Measurements from ENCODE around the gene LOXL1. TPM values are rescaled to one million over a fixed set of nuclear protein-coding genes. Genes with fewer than 3 reads are reported as not detected.
A peak's percentile ranks its signal among the peaks of the same experiment; 100 is the strongest.
"Not testable (repeated sequence)": the region's sequence is repeated elsewhere in the genome, so short reads cannot be mapped to it uniquely, and the experiment has no call there.

The LOXL1 gene
- total RNA-seq, 2 experiments from 2014 or later = 1.8 to 8.6 TPM

DNA sequence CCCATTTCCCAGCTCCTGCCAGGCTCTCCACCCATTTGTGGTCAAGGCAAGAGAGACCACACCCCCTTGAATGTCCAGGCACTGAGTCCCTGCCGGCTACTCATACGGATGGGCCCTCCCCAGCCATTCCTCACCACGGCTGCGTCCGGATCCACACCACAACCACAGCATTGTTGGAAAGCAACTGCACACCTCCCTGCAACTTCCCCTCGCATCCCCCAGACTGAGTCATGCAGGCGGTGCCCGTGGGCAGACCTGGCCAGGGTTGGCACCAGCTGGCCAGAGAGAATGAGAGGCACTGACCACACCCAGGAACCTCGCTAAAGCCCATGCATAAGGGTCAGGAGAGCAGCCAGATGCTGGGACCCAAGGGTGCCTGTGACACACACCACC lies 30.5 kb downstream of the LOXL1 start:
- no peak overlapping the region for H3K4me3 Mint-ChIP-seq
- ATAC-seq (no peak), DNase-seq (no peak)
- peaks cover 39% of the 10 kb centered on the region for H3K4me1 Mint-ChIP-seq
- H3K27ac Mint-ChIP-seq = no peak overlapping the region
- no peaks in the 10 kb centered on the region for H3K9me3 Mint-ChIP-seq (ENCODE audit: low read depth)
- no peaks in the 10 kb centered on the region for H3K36me3 Mint-ChIP-seq
- CTCF ChIA-PET = interaction anchor here (1.0 to 6.0 kb wide), 4 partner anchors 15 to 59 kb away, joined by 3 to 61 read pairs (median 4); partner anchors contain the start of gene PML
- H3K27me3 Mint-ChIP-seq = peaks cover 3% of the 10 kb centered on the region

GRCh38 chr15:73957276-73957675 lies 31.0 kb downstream of the LOXL1 start:
- no peak overlapping the region for H3K27ac Mint-ChIP-seq
- CTCF ChIA-PET = interaction anchor here (1.5 to 6.0 kb wide), 3 partner anchors 14 to 37 kb away, joined by 3 to 61 read pairs (median 29); partner anchors contain the start of genes LOXL1 and PML
- no peak for DNase-seq
- H3K9me3 Mint-ChIP-seq (ENCODE audit: low read depth) = no peaks in the 10 kb centered on the region
- H3K36me3 Mint-ChIP-seq = no peaks in the 10 kb centered on the region
- H3K4me1 Mint-ChIP-seq = peaks cover 35% of the 10 kb centered on the region
- no peak overlapping the region for H3K4me3 Mint-ChIP-seq
- peaks cover 3% of the 10 kb centered on the region for H3K27me3 Mint-ChIP-seq
- ATAC-seq = no peak

DNA sequence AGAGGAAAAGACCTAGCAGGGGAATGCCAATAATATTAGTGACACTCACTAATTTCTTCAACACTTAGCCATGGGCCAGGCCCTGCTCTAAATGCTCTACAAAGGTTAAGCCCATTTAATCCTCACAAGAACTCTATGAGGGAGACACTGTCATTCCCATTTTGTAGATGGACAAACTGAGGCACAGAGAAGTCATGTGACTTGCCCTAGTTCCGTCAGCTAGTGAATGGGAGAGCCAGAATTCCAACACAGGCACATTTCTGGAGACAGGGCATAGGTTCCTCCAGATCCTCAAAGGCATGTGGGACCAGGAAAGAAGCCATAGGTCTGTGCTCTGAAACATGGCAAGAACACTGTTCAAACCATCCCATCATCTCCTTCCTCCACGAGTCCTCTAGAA lies 31.5 kb downstream of the LOXL1 start:
- H3K27me3 Mint-ChIP-seq = peaks cover 6% of the 10 kb centered on the region
- no peak overlapping the region for H3K27ac Mint-ChIP-seq
- CTCF ChIA-PET = interaction anchor here (1.5 to 6.0 kb wide), 5 partner anchors 8 to 36 kb away, joined by 3 to 61 read pairs (median 21); partner anchors contain the start of genes LOXL1 and PML
- ATAC-seq = no peak
- no peak for DNase-seq
- peaks cover 31% of the 10 kb centered on the region for H3K4me1 Mint-ChIP-seq
- no peaks in the 10 kb centered on the region for H3K36me3 Mint-ChIP-seq
- H3K4me3 Mint-ChIP-seq = no peak overlapping the region
- no peaks in the 10 kb centered on the region for H3K9me3 Mint-ChIP-seq (ENCODE audit: low read depth)

DNA sequence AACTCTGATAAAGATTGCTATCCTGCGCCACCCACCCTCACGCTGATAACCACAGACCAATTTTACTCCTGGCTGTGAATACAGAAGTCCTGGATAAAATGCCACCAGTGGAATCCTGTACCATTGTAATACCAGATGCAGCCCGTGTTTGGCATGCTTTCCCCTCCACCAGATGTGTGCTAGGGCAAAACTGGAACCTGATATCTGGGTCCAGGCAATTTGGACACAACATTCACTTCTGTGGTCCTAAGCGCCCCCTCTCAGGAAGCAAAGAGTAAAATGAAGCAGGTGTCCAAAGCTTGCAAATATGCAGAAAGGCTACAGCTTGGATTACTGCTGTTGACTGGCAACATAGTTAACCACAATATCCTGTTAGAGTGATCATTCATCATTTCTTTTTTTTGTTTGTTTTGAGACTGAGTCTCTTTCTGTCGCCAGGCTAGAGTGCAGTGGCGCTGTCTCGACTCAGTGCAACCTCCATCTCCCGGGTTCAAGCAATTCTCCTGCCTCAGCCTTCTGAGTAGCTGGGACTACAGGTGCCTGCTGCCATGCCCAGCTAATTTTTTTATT lies 32.8 kb downstream of the LOXL1 start:
- peak; percentile 67 for DNase-seq
- peak; percentile 97 for ATAC-seq
- H3K9me3 Mint-ChIP-seq (ENCODE audit: low read depth) = no peaks in the 10 kb centered on the region
- H3K4me3 Mint-ChIP-seq = peak overlapping the region; percentile 8
- H3K4me1 Mint-ChIP-seq = peaks cover 31% of the 10 kb centered on the region
- peaks cover 10% of the 10 kb centered on the region for H3K27me3 Mint-ChIP-seq
- H3K27ac Mint-ChIP-seq = peak overlapping the region; percentile 78
- CTCF ChIA-PET = interaction anchor here (0.7 to 6.0 kb wide), 16 partner anchors 8 to 323 kb away, joined by 3 to 61 read pairs (median 3); partner anchors contain the start of gene LOXL1
- H3K36me3 Mint-ChIP-seq = no peaks in the 10 kb centered on the region

GRCh38 chr15:73959801-73960200 lies 33.5 kb downstream of the LOXL1 start:
- no peaks in the 10 kb centered on the region for H3K9me3 Mint-ChIP-seq (ENCODE audit: low read depth)
- DNase-seq (no peak), ATAC-seq (no peak)
- H3K27ac Mint-ChIP-seq = peak overlapping the region; percentile 78
- CTCF ChIA-PET = interaction anchor here (0.7 to 6.0 kb wide), 13 partner anchors 9 to 92 kb away, joined by 3 to 61 read pairs (median 5); partner anchors contain the start of genes LOXL1 and TBC1D21
- peak overlapping the region; percentile 8 for H3K4me3 Mint-ChIP-seq
- peaks cover 34% of the 10 kb centered on the region for H3K4me1 Mint-ChIP-seq
- no peaks in the 10 kb centered on the region for H3K36me3 Mint-ChIP-seq
- peaks cover 10% of the 10 kb centered on the region for H3K27me3 Mint-ChIP-seq

GRCh38 chr15:73960472-73961070 lies 34.3 kb downstream of the LOXL1 start:
- CTCF ChIA-PET = interaction anchor here (1.0 to 6.0 kb wide), 7 partner anchors 9 to 87 kb away, joined by 3 to 61 read pairs (median 18); partner anchors contain the start of genes LOXL1 and TBC1D21
- H3K9me3 Mint-ChIP-seq (ENCODE audit: low read depth); ATAC-seq; H3K36me3 Mint-ChIP-seq; DNase-seq; H3K4me3 Mint-ChIP-seq: not testable (repeated sequence)
- H3K4me1 Mint-ChIP-seq = peaks cover 41% of the 10 kb centered on the region
- peak overlapping the region; percentile 59 for H3K27ac Mint-ChIP-seq
- H3K27me3 Mint-ChIP-seq = peaks cover 10% of the 10 kb centered on the region

DNA sequence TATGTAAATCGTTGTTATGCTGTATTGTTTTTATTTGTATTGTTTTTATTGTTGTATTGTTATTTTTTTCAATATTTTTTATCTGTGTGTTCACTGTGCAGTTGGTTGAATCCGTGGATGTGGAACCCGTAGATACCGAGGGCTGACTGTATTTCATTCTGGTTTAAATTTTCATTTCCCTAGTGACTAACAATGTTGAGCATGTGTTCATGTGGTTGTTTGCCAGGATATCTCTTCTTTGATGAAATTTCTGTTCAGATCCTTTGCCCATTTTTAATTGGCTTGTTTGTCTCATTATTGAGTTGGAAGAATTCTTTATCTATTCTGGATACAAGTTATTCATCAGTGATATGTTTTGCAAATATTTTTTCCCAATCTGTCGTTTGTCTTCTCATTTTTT lies 36.2 kb downstream of the LOXL1 start:
- DNase-seq (no peak), ATAC-seq (no peak)
- Mint-ChIP-seq H3K4me3 (no peak overlapping the region), H3K4me1 (peaks cover 49% of the 10 kb centered on the region), H3K27me3 (peaks cover 10% of the 10 kb centered on the region), H3K36me3 (no peaks in the 10 kb centered on the region), H3K9me3 (ENCODE audit: low read depth) (no peaks in the 10 kb centered on the region), H3K27ac (no peak overlapping the region)
- CTCF ChIA-PET = interaction anchor here (5.1 to 11.0 kb wide), 2 partner anchors 11 to 34 kb away, joined by 39 to 175 read pairs; no protein-coding TSS in a partner anchor

DNA sequence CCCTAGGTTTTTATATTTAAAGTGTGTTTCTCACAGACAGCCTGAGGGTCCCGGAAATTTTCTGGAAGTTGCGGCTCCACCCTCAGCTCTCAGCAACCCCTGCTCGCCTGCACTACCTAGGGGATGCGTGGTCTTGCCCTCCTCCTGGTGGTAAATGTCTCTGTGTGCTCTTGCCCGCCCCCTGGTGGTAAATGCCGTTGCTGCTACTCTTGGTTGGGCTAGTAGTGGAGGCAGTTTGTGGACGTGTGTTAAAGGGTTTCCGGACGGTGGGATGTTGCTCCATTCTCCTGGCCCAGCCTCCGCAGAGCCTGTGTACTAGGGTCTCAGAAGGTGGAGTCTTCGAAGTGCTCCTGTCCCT lies 38.5 kb downstream of the LOXL1 start:
- no peaks in the 10 kb centered on the region for H3K9me3 Mint-ChIP-seq (ENCODE audit: low read depth)
- peak overlapping the region; percentile 65 for H3K4me3 Mint-ChIP-seq
- H3K4me1 Mint-ChIP-seq = peaks cover 39% of the 10 kb centered on the region
- peaks cover 7% of the 10 kb centered on the region for H3K27me3 Mint-ChIP-seq
- no peaks in the 10 kb centered on the region for H3K36me3 Mint-ChIP-seq
- peak overlapping the region; percentile 81 for H3K27ac Mint-ChIP-seq
- ATAC-seq (peak; percentile 94), DNase-seq (peak; percentile 92)
- CTCF ChIA-PET = interaction anchor here (0.7 to 12.5 kb wide), 22 partner anchors 9 to 1079 kb away, joined by 3 to 175 read pairs (median 5); partner anchors contain the start of genes PML, STOML1 and TBC1D21

GRCh38 chr15:73965094-73965757 lies 39.0 kb downstream of the LOXL1 start:
- Mint-ChIP-seq H3K4me3 (peak overlapping the region; percentile 65), H3K9me3 (ENCODE audit: low read depth) (no peaks in the 10 kb centered on the region), H3K4me1 (peaks cover 38% of the 10 kb centered on the region), H3K27me3 (peaks cover 7% of the 10 kb centered on the region), H3K36me3 (no peaks in the 10 kb centered on the region), H3K27ac (peak overlapping the region; percentile 81)
- ATAC-seq (peak; percentile 66), DNase-seq (no peak)
- CTCF ChIA-PET = interaction anchor here (0.6 to 12.5 kb wide), 20 partner anchors 8 to 1078 kb away, joined by 3 to 175 read pairs (median 6); partner anchors contain the start of genes PML, STOML1 and TBC1D21

DNA sequence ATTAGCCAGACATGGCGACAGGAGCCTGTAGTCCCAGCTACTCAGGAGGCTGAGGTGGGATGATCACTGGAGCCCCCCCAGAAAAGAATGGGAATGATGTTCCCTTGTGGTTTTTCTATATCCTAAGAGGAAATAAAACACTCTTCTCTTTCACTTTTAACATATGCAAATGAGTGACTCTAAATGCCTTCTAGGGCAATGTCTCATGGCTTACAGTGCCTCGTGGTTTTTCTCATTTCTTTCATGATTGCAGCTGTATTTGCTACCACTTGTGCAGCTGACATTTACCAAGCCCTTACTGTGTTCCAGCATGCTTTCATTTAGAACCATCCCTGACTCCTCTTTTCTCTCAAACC lies 39.5 kb downstream of the LOXL1 start:
- H3K4me3 Mint-ChIP-seq = peak overlapping the region; percentile 65
- H3K36me3 Mint-ChIP-seq = no peaks in the 10 kb centered on the region
- DNase-seq (no peak), ATAC-seq (peak; percentile 54)
- no peaks in the 10 kb centered on the region for H3K9me3 Mint-ChIP-seq (ENCODE audit: low read depth)
- peaks cover 36% of the 10 kb centered on the region for H3K4me1 Mint-ChIP-seq
- CTCF ChIA-PET = interaction anchor here (0.6 to 12.5 kb wide), 17 partner anchors 9 to 349 kb away, joined by 3 to 175 read pairs (median 5); partner anchors contain the start of genes PML, STOML1 and TBC1D21
- H3K27ac Mint-ChIP-seq = peak overlapping the region; percentile 81
- H3K27me3 Mint-ChIP-seq = peaks cover 7% of the 10 kb centered on the region

DNA sequence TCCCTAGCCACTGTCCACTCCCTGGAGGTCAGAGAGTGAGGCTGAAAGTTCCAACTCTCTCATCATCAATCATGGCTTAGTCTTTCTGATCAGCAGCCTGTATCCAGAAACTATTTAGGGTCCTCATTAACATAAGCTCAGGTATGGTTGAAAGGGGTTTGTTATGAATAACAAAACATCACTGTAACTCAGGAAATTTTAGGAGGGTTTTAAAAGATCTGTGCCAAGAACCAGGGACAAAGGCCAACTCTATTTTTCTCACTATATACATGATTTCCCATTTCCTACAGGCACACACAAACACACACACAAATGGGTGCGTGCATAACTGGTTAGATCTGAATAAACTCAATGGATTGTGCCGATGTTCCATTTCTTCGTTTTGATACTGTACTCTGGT lies 42.2 kb downstream of the LOXL1 start:
- H3K9me3 Mint-ChIP-seq (ENCODE audit: low read depth) = no peaks in the 10 kb centered on the region

GRCh38 chr15:73969151-73969759 lies 43.0 kb downstream of the LOXL1 start:
- Mint-ChIP-seq H3K36me3 (no peaks in the 10 kb centered on the region), H3K27ac (no peak overlapping the region), H3K4me1 (peaks cover 43% of the 10 kb centered on the region), H3K4me3 (no peak overlapping the region), H3K9me3 (ENCODE audit: low read depth) (no peaks in the 10 kb centered on the region), H3K27me3 (peaks cover 4% of the 10 kb centered on the region)
- no peak for DNase-seq
- CTCF ChIA-PET = interaction anchor here (0.7 to 12.5 kb wide), 9 partner anchors 11 to 95 kb away, joined by 3 to 175 read pairs (median 6); partner anchors contain the start of genes PML and STOML1
- no peak for ATAC-seq

More for the DNA sequence above, 42.2 kb downstream of the LOXL1 start:
- no peaks in the 10 kb centered on the region for H3K36me3 Mint-ChIP-seq
- peaks cover 3% of the 10 kb centered on the region for H3K27me3 Mint-ChIP-seq
- DNase-seq (no peak), ATAC-seq (no peak)
- H3K4me3 Mint-ChIP-seq = no peak overlapping the region
- CTCF ChIA-PET = interaction anchor here (0.7 to 12.5 kb wide), 10 partner anchors 10 to 94 kb away, joined by 3 to 175 read pairs (median 6); partner anchors contain the start of genes PML and STOML1
- H3K27ac Mint-ChIP-seq = no peak overlapping the region
- peaks cover 41% of the 10 kb centered on the region for H3K4me1 Mint-ChIP-seq

Measured in activated CD8-positive, alpha-beta memory T cell treated with anti-CD3 and anti-CD28 coated beads, Interleukin-2, amount 10 ng/mL, durations not matched to agents 7 days and 5 days (primary cell).